Neural crest cell (in vitro differentiated cells): ENCODE data around the gene MSGN1. TPM values are rescaled to one million over a fixed set of nuclear protein-coding genes. Genes with fewer than 3 reads are reported as not detected.

Experiments used
- DNase-seq: peaks from one replicate; pipeline ENCODE4 v3.0.0; 2021; ENCODE audit warnings: low read depth, mixed read lengths, low spot score
- H3K27ac Mint-ChIP-seq: one replicate; pipeline ENCODE4 v1.8.0; 2021; ENCODE audit warnings: mild to moderate bottlenecking, mixed read lengths; ENCODE audit not compliant: unreplicated experiment
- H3K27me3 Mint-ChIP-seq: 2 replicates; pipeline ENCODE4 v1.8.0; 2021; ENCODE audit warnings: low read depth, mild to moderate bottlenecking, mixed read lengths
- H3K36me3 Mint-ChIP-seq: 2 replicates; pipeline ENCODE4 v1.8.0; 2021; ENCODE audit warnings: low read depth, mild to moderate bottlenecking, mixed read lengths
- H3K4me1 Mint-ChIP-seq: 2 replicates; pipeline ENCODE4 v1.8.0; 2021; ENCODE audit warnings: mixed read lengths
- H3K4me3 Mint-ChIP-seq: one replicate; pipeline ENCODE4 v1.8.0; 2021; ENCODE audit warnings: mild to moderate bottlenecking, mixed read lengths
- H3K9me3 Mint-ChIP-seq: 2 replicates; pipeline ENCODE4 v1.8.0; 2021; ENCODE audit warnings: mixed read lengths
- total RNA-seq: library from RNA; stranded (reverse); gene quantifications from 2 replicates; pipeline ENCODE4 v1.2.1, GENCODE V29; 2021
- TF ChIP-seq, protein P1 (sequence below): fragments of 200-600 bp; sonication (generic); conservative IDR thresholded peaks from 2 replicates; pipeline ENCODE4 v1.5.0; 2021; ENCODE audit warnings: antibody characterized with exemption, mild to moderate bottlenecking

MSGN1 gene
- total RNA-seq, 1 donor from 2014 or later: not detected

- Mint-ChIP-seq H3K36me3 (no peaks in the 10 kb centered on the region), H3K27ac (no peak overlapping the region), H3K9me3 (no peaks in the 10 kb centered on the region), H3K4me3 (no peak overlapping the region), H3K4me1 (peaks cover 5% of the 10 kb centered on the region), H3K27me3 (no peaks in the 10 kb centered on the region)
- no peak for DNase-seq
- TF ChIP-seq, protein P1, sequence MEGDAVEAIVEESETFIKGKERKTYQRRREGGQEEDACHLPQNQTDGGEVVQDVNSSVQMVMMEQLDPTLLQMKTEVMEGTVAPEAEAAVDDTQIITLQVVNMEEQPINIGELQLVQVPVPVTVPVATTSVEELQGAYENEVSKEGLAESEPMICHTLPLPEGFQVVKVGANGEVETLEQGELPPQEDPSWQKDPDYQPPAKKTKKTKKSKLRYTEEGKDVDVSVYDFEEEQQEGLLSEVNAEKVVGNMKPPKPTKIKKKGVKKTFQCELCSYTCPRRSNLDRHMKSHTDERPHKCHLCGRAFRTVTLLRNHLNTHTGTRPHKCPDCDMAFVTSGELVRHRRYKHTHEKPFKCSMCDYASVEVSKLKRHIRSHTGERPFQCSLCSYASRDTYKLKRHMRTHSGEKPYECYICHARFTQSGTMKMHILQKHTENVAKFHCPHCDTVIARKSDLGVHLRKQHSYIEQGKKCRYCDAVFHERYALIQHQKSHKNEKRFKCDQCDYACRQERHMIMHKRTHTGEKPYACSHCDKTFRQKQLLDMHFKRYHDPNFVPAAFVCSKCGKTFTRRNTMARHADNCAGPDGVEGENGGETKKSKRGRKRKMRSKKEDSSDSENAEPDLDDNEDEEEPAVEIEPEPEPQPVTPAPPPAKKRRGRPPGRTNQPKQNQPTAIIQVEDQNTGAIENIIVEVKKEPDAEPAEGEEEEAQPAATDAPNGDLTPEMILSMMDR: no peak
These were observed 24.5 kb upstream of the MSGN1 start for GRCh38 chr2:17791817-17792130.

DNA sequence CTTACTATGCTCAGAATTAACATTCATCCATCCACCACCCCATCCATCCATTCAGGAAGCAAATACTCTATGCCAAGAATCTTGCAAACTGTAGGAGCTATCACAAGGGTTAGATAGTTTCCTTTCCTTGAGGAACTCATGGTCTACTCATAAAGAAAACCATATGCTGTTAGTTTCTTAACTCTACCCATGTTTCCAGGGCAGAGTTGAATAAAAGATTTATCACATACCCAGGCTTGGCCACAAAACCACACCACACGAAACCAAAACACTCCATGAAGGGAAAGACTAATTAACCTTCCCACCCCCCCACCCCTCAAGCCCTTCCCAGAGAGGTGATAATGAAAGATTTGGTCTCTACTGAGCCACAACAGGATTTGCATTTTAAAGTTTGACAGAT lies 23.7 kb upstream of the MSGN1 start:
- H3K36me3 Mint-ChIP-seq: no peaks in the 10 kb centered on the region
- DNase-seq: no peak
- TF ChIP-seq, protein P1: no peak
- peaks cover 5% of the 10 kb centered on the region for H3K4me1 Mint-ChIP-seq
- no peaks in the 10 kb centered on the region for H3K9me3 Mint-ChIP-seq
- H3K4me3 Mint-ChIP-seq: no peak overlapping the region
- H3K27ac Mint-ChIP-seq: no peak overlapping the region
- H3K27me3 Mint-ChIP-seq: no peaks in the 10 kb centered on the region

DNA sequence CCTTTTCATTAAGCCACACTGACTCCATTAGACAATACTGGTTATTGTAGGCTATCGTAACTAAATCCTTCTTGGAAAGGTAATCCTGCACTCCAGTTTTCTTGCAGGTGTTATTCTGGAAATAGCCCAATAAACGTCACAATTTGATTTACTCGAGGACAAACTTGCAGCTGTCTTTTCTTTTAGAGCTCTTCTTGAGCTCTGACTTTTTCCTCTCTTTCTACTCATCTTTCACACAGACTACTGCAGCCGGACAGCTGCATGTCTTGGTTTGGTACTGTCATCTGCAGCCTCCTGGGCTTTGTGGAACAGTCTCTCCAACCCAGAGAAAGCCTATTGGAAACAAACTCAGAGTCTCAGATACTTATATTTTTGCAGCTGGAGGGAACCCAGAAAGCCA lies 23.0 kb upstream of the MSGN1 start:
- H3K9me3 Mint-ChIP-seq: no peaks in the 10 kb centered on the region
- H3K36me3 Mint-ChIP-seq: no peaks in the 10 kb centered on the region
- no peak overlapping the region for H3K27ac Mint-ChIP-seq
- no peak overlapping the region for H3K4me3 Mint-ChIP-seq
- peaks cover 5% of the 10 kb centered on the region for H3K4me1 Mint-ChIP-seq
- TF ChIP-seq, protein P1: no peak
- DNase-seq: no peak
- H3K27me3 Mint-ChIP-seq: no peaks in the 10 kb centered on the region

DNA sequence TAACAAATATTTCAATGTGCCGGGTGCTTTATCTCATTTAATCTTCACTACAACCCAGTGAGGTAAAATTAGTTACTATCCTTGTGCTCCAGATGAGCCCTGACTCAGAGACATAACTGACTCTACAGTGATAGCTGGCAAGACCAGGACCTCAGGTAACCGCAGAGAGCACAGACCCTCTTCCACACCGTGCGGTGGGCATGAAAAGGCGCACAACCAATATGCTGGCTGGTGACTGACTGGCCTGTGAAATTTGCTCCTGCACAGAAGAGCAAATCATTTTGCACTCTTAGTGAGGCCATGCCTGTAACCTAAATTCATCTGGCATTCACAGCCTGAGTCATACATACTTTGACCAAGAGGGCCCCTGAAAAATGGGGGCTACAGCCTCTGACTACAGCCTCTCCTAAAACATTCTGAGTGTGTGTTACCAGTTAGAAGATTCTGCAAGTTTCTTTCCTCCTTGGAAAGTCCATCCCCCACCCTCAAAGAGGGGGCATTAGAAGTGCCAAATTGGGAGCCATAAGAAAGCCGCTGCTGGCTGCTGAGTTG lies 22.4 kb upstream of the MSGN1 start:
- TF ChIP-seq, protein P1: no peak
- H3K27me3 Mint-ChIP-seq: no peaks in the 10 kb centered on the region

DNA sequence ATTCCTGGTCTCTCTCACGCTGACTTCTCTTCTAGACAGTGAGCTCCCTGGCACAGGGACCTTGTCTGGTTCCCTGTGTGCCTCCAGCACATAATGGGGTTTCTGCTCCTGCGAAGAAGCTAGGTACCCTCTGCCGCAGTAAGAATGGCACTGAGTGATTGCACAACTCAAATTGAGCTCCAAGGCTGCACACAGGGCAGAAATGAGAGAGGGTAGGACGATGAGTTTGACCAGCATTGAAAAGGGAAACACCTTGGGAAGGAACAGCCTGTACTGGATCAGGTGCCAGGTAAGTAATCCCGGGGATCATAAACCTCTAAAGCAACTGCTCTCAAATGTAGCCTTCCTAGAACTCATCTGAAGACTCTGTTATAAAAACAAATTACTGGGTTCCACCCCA lies 21.0 kb upstream of the MSGN1 start:
- H3K4me1 Mint-ChIP-seq: peaks cover 12% of the 10 kb centered on the region
- H3K27ac Mint-ChIP-seq: no peak overlapping the region
- TF ChIP-seq, protein P1: no peak
- no peaks in the 10 kb centered on the region for H3K9me3 Mint-ChIP-seq
- H3K27me3 Mint-ChIP-seq: no peaks in the 10 kb centered on the region
- no peaks in the 10 kb centered on the region for H3K36me3 Mint-ChIP-seq
- DNase-seq: no peak
- no peak overlapping the region for H3K4me3 Mint-ChIP-seq

More for the DNA sequence above, 22.4 kb upstream of the MSGN1 start:
- no peak for DNase-seq
- H3K27ac Mint-ChIP-seq: no peak overlapping the region
- H3K4me3 Mint-ChIP-seq: no peak overlapping the region
- H3K36me3 Mint-ChIP-seq: no peaks in the 10 kb centered on the region
- no peaks in the 10 kb centered on the region for H3K9me3 Mint-ChIP-seq
- H3K4me1 Mint-ChIP-seq: no peaks in the 10 kb centered on the region

- Mint-ChIP-seq H3K27ac (no peak overlapping the region), H3K36me3 (no peaks in the 10 kb centered on the region), H3K4me1 (peaks cover 25% of the 10 kb centered on the region), H3K27me3 (no peaks in the 10 kb centered on the region), H3K4me3 (no peak overlapping the region), H3K9me3 (no peaks in the 10 kb centered on the region)
- DNase-seq: no peak
- TF ChIP-seq, protein P1: no peak
These were observed 17.9 kb upstream of the MSGN1 start for GRCh38 chr2:17798338-17798737.
